ENCODE results near the gene CBLB. TPM values are rescaled to one million over a fixed set of nuclear protein-coding genes. Genes with fewer than 3 reads are reported as not detected.

Gene CBLB
- total RNA-seq, 1 experiment from 2014 or later = 5.0 TPM

- Histone ChIP-seq H3K27ac (no peak overlapping the region), H3K9me3 (replicated peaks) (no peaks in the 10 kb centered on the region), H3K4me1 (replicated peaks) (no peaks in the 10 kb centered on the region), H3K27me3 (replicated peaks) (no peaks in the 10 kb centered on the region), H3K4me3 (no peak overlapping the region), H3K36me3 (no peaks in the 10 kb centered on the region)
- no peak for DNase-seq (ENCODE audit: low read depth in 1 of 2, low spot score in 2 of 2)
Observed at GRCh38 chr3:105848821-105849220, 20.0 kb downstream of the CBLB start.

- no peak for DNase-seq (ENCODE audit: low read depth in 1 of 2, low spot score in 2 of 2)
- no peaks in the 10 kb centered on the region for H3K27me3 ChIP-seq (replicated peaks)
- no peaks in the 10 kb centered on the region for H3K9me3 ChIP-seq (replicated peaks)
- H3K27ac ChIP-seq = no peak overlapping the region
- no peaks in the 10 kb centered on the region for H3K36me3 ChIP-seq
- H3K4me3 ChIP-seq = no peak overlapping the region
- no peaks in the 10 kb centered on the region for H3K4me1 ChIP-seq (replicated peaks)
Observed at GRCh38 chr3:105847865-105848264, 20.9 kb downstream of the CBLB start.

DNA sequence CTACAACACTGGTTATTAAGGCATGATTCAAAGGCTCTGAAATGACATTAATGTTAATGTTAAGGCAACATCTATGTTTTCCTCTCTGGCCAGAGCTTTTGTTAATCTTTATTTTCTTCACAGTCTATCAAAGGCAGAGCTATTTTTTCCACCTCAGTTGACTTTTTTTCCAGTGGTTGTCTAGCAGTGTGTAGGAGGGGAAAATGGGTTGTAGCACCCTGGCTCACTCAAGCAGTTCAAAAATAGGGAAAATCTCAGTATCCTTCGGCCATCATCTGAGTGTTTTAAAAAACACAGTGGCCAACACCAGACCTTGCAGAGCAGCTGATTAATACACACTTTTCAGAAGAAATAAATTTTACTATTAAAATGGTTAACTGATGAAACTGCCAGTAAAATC lies 21.4 kb downstream of the CBLB start:
- Histone ChIP-seq H3K27ac (no peak overlapping the region), H3K36me3 (no peaks in the 10 kb centered on the region), H3K4me3 (no peak overlapping the region), H3K27me3 (replicated peaks) (no peaks in the 10 kb centered on the region), H3K9me3 (replicated peaks) (no peaks in the 10 kb centered on the region), H3K4me1 (replicated peaks) (no peaks in the 10 kb centered on the region)
- DNase-seq (ENCODE audit: low read depth in 1 of 2, low spot score in 2 of 2) = no peak

DNA sequence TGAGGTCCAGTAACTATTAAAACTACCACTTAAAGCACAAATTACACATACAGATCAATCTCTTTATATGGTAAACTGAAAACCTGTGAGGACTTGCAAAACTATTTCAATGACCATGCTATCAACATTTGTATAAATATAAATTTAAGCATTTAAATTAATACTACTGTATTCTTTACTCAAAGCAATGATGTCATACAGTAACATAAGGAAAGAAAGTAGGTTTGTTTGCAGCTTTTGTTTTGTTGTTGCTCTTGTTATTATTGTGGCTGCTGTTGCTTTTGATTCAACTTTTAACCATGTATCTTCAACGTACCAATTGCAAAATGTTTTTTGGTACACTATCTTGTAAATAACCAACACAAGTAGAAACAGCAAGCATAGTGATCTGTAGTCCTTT lies 22.0 kb downstream of the CBLB start:
- Histone ChIP-seq H3K4me1 (replicated peaks) (no peaks in the 10 kb centered on the region), H3K27me3 (replicated peaks) (no peaks in the 10 kb centered on the region), H3K9me3 (replicated peaks) (no peaks in the 10 kb centered on the region), H3K36me3 (no peaks in the 10 kb centered on the region), H3K4me3 (no peak overlapping the region), H3K27ac (no peak overlapping the region)
- no peak for DNase-seq (ENCODE audit: low read depth in 1 of 2, low spot score in 2 of 2)

DNA sequence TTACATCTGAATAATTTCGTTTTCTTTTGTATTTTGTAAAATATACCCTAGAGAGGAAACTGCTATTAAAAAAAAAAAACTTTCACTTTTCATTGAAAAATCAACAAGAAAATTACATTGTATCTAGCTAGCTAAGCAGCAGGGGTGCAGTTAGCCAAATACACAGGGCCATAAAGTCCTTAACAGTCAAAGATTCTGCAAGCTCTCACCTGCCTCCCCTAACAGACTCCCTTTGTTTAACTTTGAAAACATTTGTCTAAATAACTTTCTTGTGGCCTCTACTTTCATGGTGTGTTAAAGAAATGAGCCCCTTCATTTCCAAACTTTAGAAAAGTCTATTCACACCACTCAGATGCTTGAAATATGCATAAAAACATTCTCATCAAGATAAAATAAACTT lies 23.3 kb downstream of the CBLB start:
- no peak overlapping the region for H3K4me3 ChIP-seq
- DNase-seq (ENCODE audit: low read depth in 1 of 2, low spot score in 2 of 2) = no peak
- H3K4me1 ChIP-seq (replicated peaks) = no peaks in the 10 kb centered on the region
- no peak overlapping the region for H3K27ac ChIP-seq
- H3K27me3 ChIP-seq (replicated peaks) = no peaks in the 10 kb centered on the region
- no peaks in the 10 kb centered on the region for H3K9me3 ChIP-seq (replicated peaks)
- H3K36me3 ChIP-seq = no peaks in the 10 kb centered on the region

DNA sequence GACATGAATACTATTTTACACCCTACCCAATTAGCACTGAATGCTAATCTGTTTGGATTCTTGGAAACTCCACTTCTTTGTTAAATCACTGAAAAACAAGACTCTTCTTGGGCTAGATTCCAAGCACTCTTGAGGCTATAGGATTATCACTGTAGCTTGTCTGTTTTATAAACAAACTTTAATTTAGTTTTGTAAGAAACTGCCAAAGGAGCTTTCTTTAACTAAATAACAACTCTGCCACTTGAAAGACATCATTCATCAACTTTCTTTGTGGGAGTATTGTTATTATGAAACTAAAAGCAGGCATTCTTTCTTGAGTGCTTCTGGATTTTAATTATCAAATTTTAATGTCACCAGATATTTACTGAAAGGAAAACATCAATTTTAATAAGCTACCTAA lies 24.1 kb downstream of the CBLB start:
- Histone ChIP-seq H3K36me3 (no peaks in the 10 kb centered on the region), H3K4me3 (no peak overlapping the region), H3K9me3 (replicated peaks) (no peaks in the 10 kb centered on the region), H3K27ac (no peak overlapping the region), H3K4me1 (replicated peaks) (no peaks in the 10 kb centered on the region), H3K27me3 (replicated peaks) (no peaks in the 10 kb centered on the region)
- no peak for DNase-seq (ENCODE audit: low read depth in 1 of 2, low spot score in 2 of 2)

DNA sequence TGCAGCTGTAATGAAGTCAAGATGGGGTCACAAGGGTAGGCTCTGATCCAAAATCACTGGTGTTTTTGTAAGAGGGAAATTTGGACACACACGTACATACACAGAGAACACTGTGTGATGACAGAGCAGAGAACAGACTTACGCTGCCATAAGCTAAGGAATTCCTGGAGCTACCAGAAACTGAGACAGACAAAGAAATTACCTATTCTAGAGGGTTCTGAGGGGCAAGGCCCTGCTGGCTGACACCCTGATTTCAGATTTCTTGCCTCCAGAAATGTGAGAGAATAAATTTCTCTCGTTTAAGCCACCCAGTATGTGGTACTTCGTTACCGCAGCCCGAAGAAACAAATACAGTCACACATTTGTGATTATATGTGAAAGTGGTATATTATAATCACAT lies 24.8 kb downstream of the CBLB start:
- H3K4me1 ChIP-seq (replicated peaks) = no peaks in the 10 kb centered on the region
- no peaks in the 10 kb centered on the region for H3K36me3 ChIP-seq
- H3K27me3 ChIP-seq (replicated peaks) = no peaks in the 10 kb centered on the region
- H3K9me3 ChIP-seq (replicated peaks) = no peaks in the 10 kb centered on the region
- DNase-seq (ENCODE audit: low read depth in 1 of 2, low spot score in 2 of 2) = no peak
- no peak overlapping the region for H3K4me3 ChIP-seq
- no peak overlapping the region for H3K27ac ChIP-seq

GRCh38 chr3:105842943-105843342 lies 25.9 kb downstream of the CBLB start:
- no peaks in the 10 kb centered on the region for H3K9me3 ChIP-seq (replicated peaks)
- DNase-seq (ENCODE audit: low read depth in 1 of 2, low spot score in 2 of 2) = no peak
- H3K36me3 ChIP-seq = no peaks in the 10 kb centered on the region
- no peaks in the 10 kb centered on the region for H3K27me3 ChIP-seq (replicated peaks)
- H3K4me1 ChIP-seq (replicated peaks) = no peaks in the 10 kb centered on the region
- no peak overlapping the region for H3K27ac ChIP-seq
- H3K4me3 ChIP-seq = no peak overlapping the region

DNA sequence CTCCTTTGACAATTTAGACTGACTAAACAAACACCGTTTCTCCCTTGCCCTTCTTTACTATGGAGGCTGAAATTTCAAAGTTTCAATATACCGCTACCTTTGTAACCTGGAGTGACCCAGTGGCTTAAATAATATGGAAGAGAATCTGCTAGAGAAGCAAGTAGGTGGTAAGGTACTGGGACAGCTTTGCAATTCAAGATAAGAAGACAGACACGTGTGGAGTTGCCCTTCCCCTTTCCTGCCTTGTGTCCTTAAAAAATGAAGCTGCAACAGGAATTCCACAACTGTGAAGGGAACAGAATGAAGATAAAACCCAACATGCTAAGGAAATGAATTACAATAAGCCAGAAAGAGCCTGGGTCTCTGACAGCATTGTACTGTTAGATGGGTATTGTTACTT lies 26.4 kb downstream of the CBLB start:
- H3K36me3 ChIP-seq = no peaks in the 10 kb centered on the region
- no peak overlapping the region for H3K4me3 ChIP-seq
- H3K9me3 ChIP-seq (replicated peaks) = no peaks in the 10 kb centered on the region
- H3K27me3 ChIP-seq (replicated peaks) = no peaks in the 10 kb centered on the region
- H3K4me1 ChIP-seq (replicated peaks) = no peaks in the 10 kb centered on the region; the same call in 1 of the 2 replicates
- H3K27ac ChIP-seq = no peak overlapping the region
- DNase-seq (ENCODE audit: low read depth in 1 of 2, low spot score in 2 of 2) = no peak

DNA sequence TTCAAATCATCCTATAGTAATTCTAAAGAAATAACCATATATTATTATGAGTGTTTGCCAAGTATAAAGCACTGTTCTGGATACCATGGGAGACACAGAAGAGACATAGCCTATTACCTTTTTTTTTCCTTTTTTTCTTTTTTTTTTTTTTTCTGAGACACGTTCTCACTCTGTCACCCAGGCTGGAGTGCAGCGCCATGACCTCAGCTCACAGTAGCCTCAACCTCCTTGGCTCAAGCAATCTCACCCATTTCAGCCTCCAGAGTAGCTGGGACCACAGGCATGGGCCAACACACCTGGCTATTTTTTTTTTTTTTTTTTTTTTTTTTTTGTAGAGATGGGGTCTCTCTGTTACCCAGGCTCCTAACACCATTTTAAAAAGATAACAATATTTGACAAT lies 30.9 kb downstream of the CBLB start:
- no peaks in the 10 kb centered on the region for H3K36me3 ChIP-seq
- H3K4me1 ChIP-seq (replicated peaks) = peaks cover 28% of the 10 kb centered on the region
- H3K27ac ChIP-seq = no peak overlapping the region
- no peak overlapping the region for H3K4me3 ChIP-seq
- no peaks in the 10 kb centered on the region for H3K9me3 ChIP-seq (replicated peaks)
- DNase-seq (ENCODE audit: low read depth in 1 of 2, low spot score in 2 of 2) = no peak
- no peaks in the 10 kb centered on the region for H3K27me3 ChIP-seq (replicated peaks)

GRCh38 chr3:105837143-105837740 lies 31.6 kb downstream of the CBLB start:
- no peaks in the 10 kb centered on the region for H3K36me3 ChIP-seq
- no peaks in the 10 kb centered on the region for H3K9me3 ChIP-seq (replicated peaks)
- H3K4me3 ChIP-seq = no peak overlapping the region
- DNase-seq (ENCODE audit: low read depth in 1 of 2, low spot score in 2 of 2) = no peak
- peaks cover 28% of the 10 kb centered on the region for H3K4me1 ChIP-seq (replicated peaks)
- no peaks in the 10 kb centered on the region for H3K27me3 ChIP-seq (replicated peaks)
- 0 out of 2 replicates have a peak overlapping the region, but pooled peaks have one; percentile 46 for H3K27ac ChIP-seq

DNA sequence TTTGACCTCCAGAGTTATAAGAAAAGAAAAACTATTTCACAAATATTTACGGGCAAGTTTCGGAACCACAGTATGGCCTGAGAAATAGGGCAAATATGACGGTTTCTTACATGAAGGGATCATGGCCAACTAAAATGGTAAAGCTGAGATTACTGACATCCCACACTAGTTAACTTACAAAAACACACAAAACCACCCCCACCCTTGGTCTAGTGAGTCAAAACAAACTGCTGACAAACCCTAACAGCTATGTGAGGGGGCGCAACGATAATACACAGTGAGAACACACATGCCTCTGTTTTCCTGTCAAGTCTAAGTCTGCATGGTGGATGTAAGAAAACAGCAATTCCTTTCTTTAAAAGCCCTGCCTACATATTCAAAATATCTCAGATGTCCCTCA lies 32.3 kb downstream of the CBLB start:
- H3K27me3 ChIP-seq (replicated peaks) = no peaks in the 10 kb centered on the region
- no peak overlapping the region for H3K4me3 ChIP-seq
- peak; percentile 56 to 59 for DNase-seq (ENCODE audit: low read depth in 1 of 2, low spot score in 2 of 2)
- no peaks in the 10 kb centered on the region for H3K36me3 ChIP-seq
- H3K4me1 ChIP-seq (replicated peaks) = peaks cover 28% of the 10 kb centered on the region
- no peaks in the 10 kb centered on the region for H3K9me3 ChIP-seq (replicated peaks)
- H3K27ac ChIP-seq = peak overlapping the region; percentile 46

- H3K4me3 ChIP-seq = no peak overlapping the region
- peak in 1 of 2 experiments; percentile 72 for DNase-seq (ENCODE audit: low read depth in 1 of 2, low spot score in 2 of 2)
- peak overlapping the region; percentile 46 for H3K27ac ChIP-seq
- H3K27me3 ChIP-seq (replicated peaks) = no peaks in the 10 kb centered on the region
- no peaks in the 10 kb centered on the region for H3K36me3 ChIP-seq
- peaks cover 28% of the 10 kb centered on the region for H3K4me1 ChIP-seq (replicated peaks)
- no peaks in the 10 kb centered on the region for H3K9me3 ChIP-seq (replicated peaks)
Observed at GRCh38 chr3:105835606-105836005, 33.2 kb downstream of the CBLB start.

- DNase-seq (ENCODE audit: low read depth in 1 of 2, low spot score in 2 of 2) = no peak
- Histone ChIP-seq H3K36me3 (no peaks in the 10 kb centered on the region), H3K27ac (no peak overlapping the region), H3K4me1 (replicated peaks) (peaks cover 28% of the 10 kb centered on the region), H3K9me3 (replicated peaks) (no peaks in the 10 kb centered on the region), H3K27me3 (replicated peaks) (no peaks in the 10 kb centered on the region), H3K4me3 (no peak overlapping the region)
Observed at GRCh38 chr3:105834768-105835167, 34.0 kb downstream of the CBLB start.

DNA sequence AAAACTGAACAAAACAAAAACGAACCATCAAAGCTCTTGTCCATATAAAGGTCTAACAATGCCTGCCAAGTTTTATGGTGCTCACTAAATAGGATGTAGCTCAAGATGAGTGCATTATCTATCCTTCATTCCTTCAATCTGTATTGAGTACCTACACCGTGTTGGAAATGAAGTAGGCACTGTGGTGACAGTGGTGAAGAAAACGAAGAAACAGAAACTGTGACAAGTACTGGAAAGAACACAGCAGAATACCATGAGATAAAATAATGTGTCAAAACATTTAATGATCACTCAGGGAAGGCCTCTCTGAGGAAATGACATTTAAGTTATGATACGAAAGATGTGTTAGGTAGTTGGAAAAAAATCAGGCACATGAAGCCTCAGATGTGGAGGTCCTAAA lies 36.2 kb downstream of the CBLB start:
- DNase-seq (ENCODE audit: low read depth in 1 of 2, low spot score in 2 of 2) = no peak
- H3K27ac ChIP-seq = no peak overlapping the region
- H3K27me3 ChIP-seq (replicated peaks) = no peaks in the 10 kb centered on the region
- H3K36me3 ChIP-seq = no peaks in the 10 kb centered on the region
- no peaks in the 10 kb centered on the region for H3K9me3 ChIP-seq (replicated peaks)
- peaks cover 38% of the 10 kb centered on the region for H3K4me1 ChIP-seq (replicated peaks)
- H3K4me3 ChIP-seq = no peak overlapping the region
